Vagina (tissue), 2 donors: ENCODE results near the gene ALDH16A1.

Experiments
- CTCF ChIP-seq, 3 experiments: fragments of 450-650 bp in 2 of 3; fragments of 200-600 bp in 1 of 3; sonication (generic) in 1 of 3; IDR thresholded peaks; one replicate each; pipeline ENCODE4 v1.5.1; 2017 to 2019; ENCODE audit warnings: antibody characterized with exemption in 3 of 3, mild to moderate bottlenecking in 2 of 3, moderate library complexity in 2 of 3
- POLR2AphosphoS5 ChIP-seq, 2 donors: sonication (generic); formaldehyde crosslinking; IDR thresholded peaks; one replicate each; pipeline ENCODE4 v1.9.0; 2017; ENCODE audit warnings: antibody characterized with exemption in 2 of 2, mild to moderate bottlenecking in 2 of 2, low read depth in 1 of 2; ENCODE audit not compliant: insufficient read depth in 1 of 2

- TF ChIP-seq POLR2AphosphoS5 (IDR thresholded peaks at IDR 0.05; ENCODE audit: insufficient read depth in 1 of 2, low read depth in 1 of 2) (no peak), CTCF (IDR thresholded peaks at IDR 0.05) (no peak)
Measured at GRCh38 chr19:49413348-49413747, 39.7 kb upstream of the ALDH16A1 start.
